GM18508 (cell line): ENCODE data around the gene AADACL2.

ENCODE experiments used
- ATAC-seq: cut with Tn5 transposase; IDR thresholded peaks from one replicate; pipeline ENCODE4 v1.9.1; 2021; ENCODE audit warnings: moderate number of reproducible peaks; ENCODE audit not compliant: insufficient read depth, unreplicated experiment

The AADACL2 gene

DNA sequence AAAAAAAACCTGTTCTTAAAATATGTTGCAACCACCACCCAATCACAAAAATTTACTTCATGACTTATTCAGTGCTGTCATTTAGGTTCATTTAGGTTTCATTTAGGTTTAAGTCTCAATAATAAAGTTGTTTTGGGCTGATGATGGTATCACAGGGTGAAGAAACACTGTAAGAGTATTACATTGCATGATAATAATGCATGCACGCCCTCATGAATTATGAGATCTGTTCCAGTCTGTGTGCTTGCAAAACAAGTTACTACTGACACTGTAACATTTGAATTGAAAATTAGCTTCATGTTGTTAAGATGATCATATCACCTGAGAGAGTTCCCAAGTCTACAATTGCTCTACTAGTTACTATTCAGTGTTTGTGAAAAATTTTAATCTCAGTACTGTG is at the start of gene AADACL2:
AADACL2 (plus strand) TSS at position 315 of the 400 bp plus-strand sequence. CDS start 109 bp downstream, outside the sequence.
- ATAC-seq: no peak

DNA sequence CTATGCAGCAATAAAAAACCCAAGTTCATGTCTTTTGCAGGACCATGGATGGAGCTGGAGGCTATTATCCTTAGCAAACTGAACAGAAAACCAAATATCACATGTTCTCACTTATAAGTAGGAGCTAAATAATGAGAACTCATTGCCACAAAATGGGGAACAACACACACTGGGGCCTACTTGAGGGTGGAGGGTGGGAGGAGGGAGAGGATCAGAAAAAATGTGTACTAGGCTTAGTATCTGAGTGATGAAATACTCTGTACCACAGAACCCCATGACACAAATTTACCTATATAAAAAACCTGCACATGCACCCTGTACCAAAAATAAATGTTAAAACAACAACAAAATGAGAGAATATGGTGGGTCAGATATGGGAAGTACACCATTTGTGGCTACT is 49.6 kb upstream of the AADACL2 start:
- ATAC-seq: no peak

DNA sequence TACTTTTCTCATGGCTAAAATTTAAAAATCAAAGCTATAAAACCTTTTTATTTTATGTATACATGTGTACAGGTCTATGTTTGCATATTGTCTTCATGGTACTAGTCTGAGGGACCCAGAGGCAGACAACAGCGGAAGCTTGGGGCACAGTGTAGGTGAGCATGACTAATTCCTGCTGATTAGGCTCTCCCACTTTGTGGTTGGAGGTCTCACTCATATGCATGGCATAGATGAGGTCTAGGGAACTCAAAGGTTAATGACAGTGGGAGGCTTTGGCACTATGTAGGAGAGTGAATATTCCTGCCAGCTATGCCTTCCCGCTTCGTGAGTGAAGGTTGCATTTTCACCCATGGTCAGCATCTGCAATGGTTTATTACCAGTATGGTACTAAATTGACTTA is 47.5 kb upstream of the AADACL2 start:
- no peak for ATAC-seq

DNA sequence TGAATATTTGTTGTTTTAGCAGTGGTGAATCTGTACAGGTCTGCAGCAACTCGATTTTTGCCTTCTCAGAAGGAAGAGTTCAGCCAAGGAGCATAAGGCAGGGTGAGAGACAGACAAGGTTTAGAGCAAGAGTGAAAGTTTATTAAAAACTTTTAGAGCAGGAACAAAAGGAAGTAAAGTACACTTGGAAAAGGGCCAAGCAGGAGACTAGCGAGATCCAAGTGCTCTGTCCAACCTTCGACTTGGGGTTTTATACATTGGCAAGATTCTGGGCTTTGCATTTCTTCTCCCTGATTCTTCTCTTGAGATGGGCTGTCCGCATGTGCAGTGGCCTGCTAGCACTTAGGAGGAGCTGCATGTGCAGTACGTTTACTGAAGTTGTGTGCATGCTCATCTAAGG is 46.7 kb upstream of the AADACL2 start:
- ATAC-seq: no peak

DNA sequence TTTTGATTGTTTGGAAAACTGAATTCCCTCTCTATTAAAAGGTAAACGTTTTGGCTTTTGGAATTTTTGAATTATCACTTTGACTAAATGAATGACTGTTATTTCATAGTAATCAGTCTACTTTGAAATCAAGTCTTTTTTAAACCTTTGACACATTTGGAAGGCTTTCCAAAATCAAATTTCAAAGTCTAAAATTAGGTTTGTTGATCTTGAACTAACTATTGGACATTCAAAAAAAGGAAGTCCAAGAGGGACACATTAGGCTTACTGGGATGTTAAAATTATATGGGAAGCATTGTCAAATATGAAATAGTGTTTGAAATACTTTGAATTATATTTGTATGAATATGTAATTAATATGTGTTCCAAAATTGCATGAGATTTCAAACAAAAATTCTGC is 45.2 kb upstream of the AADACL2 start:
- no peak for ATAC-seq

DNA sequence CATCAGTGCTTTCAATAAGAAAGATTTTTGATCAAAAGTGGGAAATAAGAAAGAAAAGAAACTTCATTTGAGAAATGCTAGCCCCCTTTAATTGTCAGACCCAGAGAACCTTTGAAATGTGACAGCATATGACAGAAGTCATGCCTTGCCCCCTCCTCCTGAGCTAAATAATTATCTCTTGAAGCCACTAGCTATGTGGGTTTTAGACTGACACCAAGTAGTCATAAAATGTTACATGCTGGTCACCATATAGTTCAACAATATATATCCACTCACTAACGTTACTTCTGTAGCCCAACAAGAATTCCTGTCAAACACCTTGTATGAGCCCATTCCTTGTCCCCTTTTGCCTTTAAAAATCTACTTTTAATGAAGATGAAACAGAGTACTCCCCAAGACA is 43.1 kb upstream of the AADACL2 start:
- ATAC-seq: no peak

DNA sequence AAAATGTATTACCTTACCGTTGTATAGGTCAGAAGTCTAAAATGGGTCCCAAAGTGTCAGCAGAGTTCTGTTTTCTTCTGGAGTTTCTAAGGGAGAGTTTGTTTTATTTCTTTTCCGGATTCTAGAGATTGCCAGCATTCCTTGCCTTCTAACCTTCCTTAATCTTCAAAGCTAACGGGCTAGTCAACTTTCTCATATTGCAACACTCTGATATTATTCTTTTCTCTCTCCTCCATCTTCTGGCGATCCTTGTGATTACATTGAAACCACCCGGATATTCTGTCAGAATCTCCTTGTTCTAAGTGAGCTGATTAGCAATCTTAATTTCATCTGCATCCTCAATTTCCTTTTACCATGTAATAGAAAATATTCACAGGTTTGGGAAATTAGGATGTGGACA is 36.2 kb upstream of the AADACL2 start:
- no peak for ATAC-seq

- no peak for ATAC-seq
Measured at GRCh38 chr3:151707216-151707615, 26.5 kb upstream of the AADACL2 start.

DNA sequence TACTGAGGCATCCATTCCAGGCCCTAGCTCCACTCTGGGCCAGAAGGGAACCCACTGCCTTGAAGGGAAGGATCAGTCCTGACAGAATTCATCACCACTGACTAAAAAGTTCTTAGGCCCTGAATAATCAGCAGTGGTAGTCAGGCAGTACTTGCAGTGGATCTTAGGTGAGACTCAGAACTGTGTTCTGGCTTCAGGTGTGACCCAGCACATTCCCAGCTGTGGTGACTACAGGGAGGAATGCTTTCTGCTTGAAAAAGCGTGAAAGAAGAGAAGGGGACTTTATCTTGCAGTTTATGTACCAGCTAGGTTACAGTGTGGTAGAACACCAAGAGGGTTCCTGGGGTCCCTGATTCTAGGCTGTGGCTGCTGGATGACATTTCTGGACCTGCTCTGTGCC is 24.9 kb upstream of the AADACL2 start:
- ATAC-seq: no peak

GRCh38 chr3:151709847-151710246 is 23.9 kb upstream of the AADACL2 start:
- ATAC-seq: no peak

- ATAC-seq: no peak
Measured at GRCh38 chr3:151721294-151721693, 12.4 kb upstream of the AADACL2 start.

GRCh38 chr3:151722856-151723255 is 10.9 kb upstream of the AADACL2 start:
- ATAC-seq: no peak

GRCh38 chr3:151724576-151725562 is 8.9 kb upstream of the AADACL2 start:
- no peak for ATAC-seq

DNA sequence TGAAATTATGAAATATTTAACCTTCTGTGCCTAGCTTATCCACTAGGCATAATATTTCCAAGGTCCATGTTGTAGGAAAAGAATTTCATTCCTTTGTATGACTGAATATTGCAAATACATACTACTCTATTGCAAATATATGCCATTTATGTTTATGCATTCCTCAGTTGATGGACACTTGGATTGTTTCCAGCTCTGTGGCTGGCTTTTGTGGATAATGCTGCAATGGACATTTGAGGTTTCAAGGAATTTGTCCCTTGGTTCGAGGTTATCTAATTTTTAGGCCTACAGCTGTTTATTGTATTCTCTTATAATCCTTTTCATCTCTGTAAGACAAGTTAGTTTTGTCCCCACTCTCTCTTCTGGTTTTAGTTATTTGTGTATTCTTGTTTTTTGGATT is 7.7 kb upstream of the AADACL2 start:
- no peak for ATAC-seq

- ATAC-seq: no peak
Measured at GRCh38 chr3:151732861-151733260, 866 bp upstream of the AADACL2 start.

- no peak for ATAC-seq
Measured at GRCh38 chr3:151740581-151740980, 6.9 kb downstream of the AADACL2 start.

DNA sequence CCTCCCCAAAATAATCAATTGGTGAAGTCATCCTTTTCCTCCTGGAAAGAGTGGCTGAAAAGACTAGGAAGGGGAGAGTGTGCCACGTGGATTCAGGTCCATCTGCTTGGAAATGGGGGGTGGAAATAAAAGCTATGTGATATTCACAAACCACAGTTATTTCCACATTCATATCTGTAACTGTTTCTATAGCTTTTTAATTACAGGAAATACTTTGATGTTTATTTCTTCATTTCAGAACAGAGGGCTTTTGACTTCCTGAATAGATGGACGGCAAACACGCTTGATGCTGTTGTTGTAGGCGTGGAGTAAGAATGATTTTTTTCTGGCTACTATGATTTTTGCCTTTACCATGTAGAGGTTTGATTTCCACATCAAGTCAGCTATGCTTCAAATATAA is 10.1 kb downstream of the AADACL2 start:
- ATAC-seq: no peak

GRCh38 chr3:151750181-151750580 is 16.5 kb downstream of the AADACL2 start:
- no peak for ATAC-seq

DNA sequence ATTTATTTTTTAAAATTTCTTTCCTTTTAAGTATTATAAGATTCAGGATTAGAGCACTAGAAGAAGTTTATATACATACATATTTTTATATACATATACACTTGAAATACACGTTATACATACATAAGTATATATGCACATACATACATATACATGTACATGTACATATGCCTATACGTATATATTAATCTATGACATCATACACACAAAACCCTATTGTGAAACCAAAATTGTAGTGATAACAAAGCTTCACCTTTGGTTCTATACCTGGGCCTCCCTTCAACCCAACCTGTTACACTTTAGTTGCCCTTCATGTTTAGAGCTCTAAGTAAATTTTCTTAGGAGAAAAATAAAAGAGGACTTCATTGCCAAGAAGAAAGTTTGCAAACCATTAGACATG is 17.0 kb downstream of the AADACL2 start:
- no peak for ATAC-seq

GRCh38 chr3:151751161-151751560 is 17.4 kb downstream of the AADACL2 start:
- ATAC-seq: no peak

DNA sequence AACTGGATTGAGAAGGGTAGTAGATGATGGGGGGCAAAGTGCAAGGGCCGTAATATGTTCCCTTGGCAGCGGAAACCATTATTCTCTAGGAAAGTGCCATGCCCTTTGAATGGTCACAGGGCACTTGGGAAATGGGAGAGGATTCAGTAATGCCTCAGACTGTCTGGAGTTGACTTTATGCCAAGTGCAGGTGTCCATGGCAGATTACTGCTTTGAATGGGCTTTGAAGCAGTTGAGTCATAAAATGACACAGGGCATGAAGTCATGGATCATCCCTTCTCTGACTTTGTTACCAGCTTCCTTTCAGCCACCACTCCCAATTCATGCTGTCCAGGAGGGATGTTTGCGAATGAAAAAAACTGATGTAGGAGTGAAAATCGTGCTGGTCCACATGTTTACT is 20.1 kb downstream of the AADACL2 start:
- ATAC-seq: no peak

DNA sequence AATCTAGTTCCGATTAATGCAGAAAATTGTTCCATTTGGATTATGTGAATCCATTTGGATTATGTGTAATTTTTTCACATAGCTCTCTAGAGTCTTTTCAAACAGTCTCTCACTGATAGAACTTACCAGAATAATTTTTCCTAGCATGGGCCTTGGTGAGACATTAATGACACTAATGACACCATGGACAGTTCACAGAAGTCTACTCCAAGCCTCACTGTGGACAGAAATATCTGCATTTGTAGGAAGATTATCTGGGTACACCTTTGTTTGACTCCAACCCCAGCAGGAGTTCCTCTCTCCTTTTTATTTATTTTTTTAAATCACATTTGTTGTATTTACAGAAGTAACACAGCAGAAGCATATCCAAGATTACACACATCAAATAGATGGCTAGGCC is 27.9 kb downstream of the AADACL2 start:
- ATAC-seq: no peak
